22Rv1 (cell line): Measurements from ENCODE around the gene RAP1GAP2.

Experiments
- CTCF ChIP-seq: fragments of 450-650 bp; IDR thresholded peaks from 2 replicates; pipeline ENCODE4 v1.5.1; 2017; ENCODE audit warnings: mild to moderate bottlenecking
- ZFX ChIP-seq: fragments of 450-650 bp; IDR thresholded peaks from 2 replicates; pipeline ENCODE4 v1.6.1; 2017; ENCODE audit warnings: antibody characterized with exemption, borderline replicate concordance

GRCh38 chr17:3020381-3020780, 224.1 kb downstream of the RAP1GAP2 start:
- TF ChIP-seq ZFX (no peak), CTCF (no peak)
